Measurements from ENCODE around the gene ACO1.

The ACO1 gene

GRCh38 chr9:32405506-32405905 is 21.1 kb downstream of the ACO1 start:
- H3K27ac ChIP-seq = no peak overlapping the region
- no peak for TF ChIP-seq ZFX (IDR thresholded peaks at IDR 0.05)
- TF ChIP-seq, protein P1, sequence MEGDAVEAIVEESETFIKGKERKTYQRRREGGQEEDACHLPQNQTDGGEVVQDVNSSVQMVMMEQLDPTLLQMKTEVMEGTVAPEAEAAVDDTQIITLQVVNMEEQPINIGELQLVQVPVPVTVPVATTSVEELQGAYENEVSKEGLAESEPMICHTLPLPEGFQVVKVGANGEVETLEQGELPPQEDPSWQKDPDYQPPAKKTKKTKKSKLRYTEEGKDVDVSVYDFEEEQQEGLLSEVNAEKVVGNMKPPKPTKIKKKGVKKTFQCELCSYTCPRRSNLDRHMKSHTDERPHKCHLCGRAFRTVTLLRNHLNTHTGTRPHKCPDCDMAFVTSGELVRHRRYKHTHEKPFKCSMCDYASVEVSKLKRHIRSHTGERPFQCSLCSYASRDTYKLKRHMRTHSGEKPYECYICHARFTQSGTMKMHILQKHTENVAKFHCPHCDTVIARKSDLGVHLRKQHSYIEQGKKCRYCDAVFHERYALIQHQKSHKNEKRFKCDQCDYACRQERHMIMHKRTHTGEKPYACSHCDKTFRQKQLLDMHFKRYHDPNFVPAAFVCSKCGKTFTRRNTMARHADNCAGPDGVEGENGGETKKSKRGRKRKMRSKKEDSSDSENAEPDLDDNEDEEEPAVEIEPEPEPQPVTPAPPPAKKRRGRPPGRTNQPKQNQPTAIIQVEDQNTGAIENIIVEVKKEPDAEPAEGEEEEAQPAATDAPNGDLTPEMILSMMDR (conservative IDR thresholded peaks at IDR 0.05) = no peak

GRCh38 chr9:32406046-32406445 is 21.6 kb downstream of the ACO1 start:
- TF ChIP-seq, protein P1 (conservative IDR thresholded peaks at IDR 0.05) = no peak
- TF ChIP-seq ZFX (IDR thresholded peaks at IDR 0.05) = no peak
- no peak overlapping the region for H3K27ac ChIP-seq

GRCh38 chr9:32411753-32412152 is 27.3 kb downstream of the ACO1 start:
- H3K27ac ChIP-seq = no peak overlapping the region

DNA sequence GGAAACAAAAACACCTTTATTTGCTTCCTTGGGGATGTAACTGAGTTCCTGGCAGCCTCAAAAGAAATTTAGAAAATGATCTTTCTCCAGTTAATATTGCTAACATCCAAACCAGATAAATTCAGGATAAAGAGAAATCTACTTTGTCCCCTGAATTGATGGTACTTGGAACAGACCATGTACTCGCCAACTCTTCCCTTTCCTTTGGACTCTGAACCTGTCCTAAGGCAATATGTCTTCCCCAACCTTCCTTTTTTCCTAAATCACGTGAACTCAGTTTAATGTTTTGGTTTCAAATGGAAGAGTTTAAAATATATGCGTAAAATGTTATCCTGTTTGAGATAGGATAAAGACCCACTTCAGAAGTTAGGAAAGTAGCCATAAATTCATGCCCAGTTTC is 28.0 kb downstream of the ACO1 start:
- no peak for TF ChIP-seq ZFX (IDR thresholded peaks at IDR 0.05)
- no peak overlapping the region for H3K27ac ChIP-seq

More at GRCh38 chr9:32411753-32412152, 27.3 kb downstream of the ACO1 start:
- no peak for TF ChIP-seq ZFX (IDR thresholded peaks at IDR 0.05)
- TF ChIP-seq, protein P1 (conservative IDR thresholded peaks at IDR 0.05) = no peak

DNA sequence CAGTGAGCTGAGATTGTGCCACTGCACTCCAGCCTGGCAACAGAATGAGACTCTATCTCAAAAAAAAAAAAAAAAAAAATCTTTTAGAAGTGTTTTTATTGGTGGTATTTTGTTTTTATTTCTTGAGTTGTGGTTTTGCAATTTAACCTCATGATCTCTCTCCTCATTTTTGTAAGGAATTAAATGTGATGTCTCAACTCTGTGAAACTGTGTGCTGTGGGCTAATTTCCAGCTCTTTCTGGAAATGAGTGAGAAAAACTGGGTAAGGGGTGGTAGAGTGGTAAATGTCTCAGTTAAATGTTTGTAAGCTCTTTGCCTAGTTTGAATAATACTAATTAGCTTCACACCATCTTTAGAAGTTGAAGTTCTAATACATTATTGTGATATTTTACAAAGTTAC is 29.0 kb downstream of the ACO1 start:
- no peak overlapping the region for H3K27ac ChIP-seq
- no peak for TF ChIP-seq ZFX (IDR thresholded peaks at IDR 0.05)
- TF ChIP-seq, protein P1 (conservative IDR thresholded peaks at IDR 0.05) = no peak

- TF ChIP-seq, protein P1 (conservative IDR thresholded peaks at IDR 0.05) = no peak
- H3K27ac ChIP-seq = no peak overlapping the region
Measured at GRCh38 chr9:32414856-32415255, 30.4 kb downstream of the ACO1 start.

DNA sequence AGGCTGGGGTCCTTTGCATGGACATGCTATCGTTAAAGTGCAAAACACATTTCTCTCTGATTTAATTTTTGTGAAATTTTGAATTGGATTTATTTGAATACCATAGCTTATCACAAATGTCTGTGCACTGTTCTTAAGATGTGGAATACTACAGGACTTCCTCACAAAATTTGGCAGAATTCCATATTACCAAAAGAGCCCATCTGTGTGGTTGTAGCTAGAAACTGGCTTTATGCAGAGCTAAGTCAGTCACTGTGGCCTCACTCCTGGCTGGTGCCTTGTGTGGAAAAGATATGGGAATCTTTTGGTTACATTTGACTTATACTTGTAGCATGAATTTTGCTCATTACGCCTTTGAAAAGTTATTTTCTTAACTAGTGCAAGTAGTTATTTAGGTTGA is 35.5 kb downstream of the ACO1 start:
- no peak for TF ChIP-seq ZFX (IDR thresholded peaks at IDR 0.05)
- TF ChIP-seq, protein P1 (conservative IDR thresholded peaks at IDR 0.05) = no peak

DNA sequence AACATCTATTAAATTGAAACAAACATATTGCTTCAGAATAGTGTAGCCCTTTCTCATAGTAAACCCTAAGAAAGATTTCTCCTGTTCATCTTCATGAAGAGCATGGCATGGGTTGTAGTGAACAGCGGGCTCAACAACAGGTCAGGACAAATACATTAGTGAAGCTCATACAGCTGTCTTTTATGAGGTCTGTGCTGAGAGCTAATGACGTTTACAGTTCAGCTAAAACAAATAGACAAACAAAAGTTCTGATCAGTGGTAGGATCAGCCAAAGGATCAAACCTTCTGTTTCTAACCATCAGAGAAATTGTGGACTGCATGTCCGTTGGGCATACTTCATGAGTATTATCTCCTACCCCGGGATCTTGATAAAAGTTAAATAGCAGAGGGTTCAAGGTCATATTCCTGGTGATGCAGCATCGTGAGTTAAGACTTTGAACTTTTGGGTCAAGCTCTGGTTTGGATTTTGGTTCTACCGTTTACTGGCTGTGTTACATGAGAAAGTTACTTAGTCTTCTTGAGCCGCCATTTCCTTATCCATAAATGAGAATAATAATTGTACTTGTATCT is 37.9 kb downstream of the ACO1 start:
- TF ChIP-seq, protein P1 (conservative IDR thresholded peaks at IDR 0.05) = no peak
- TF ChIP-seq ZFX (IDR thresholded peaks at IDR 0.05) = no peak
- no peak overlapping the region for H3K27ac ChIP-seq

More for the DNA sequence above, 35.5 kb downstream of the ACO1 start:
- H3K27ac ChIP-seq = no peak overlapping the region

Measured in C4-2B (cell line).